Measurements from ENCODE around the gene MAN1B1.
"Not testable (repeated sequence)": the region's sequence is repeated elsewhere in the genome, so short reads cannot be mapped to it uniquely, and the experiment has no call there.

MAN1B1 gene

GRCh38 chr9:137128158-137128861 is 41.5 kb downstream of the MAN1B1 start:
- DNase-seq (ENCODE audit: low spot score): peak; percentile 43

GRCh38 chr9:137128862-137129455 is 42.2 kb downstream of the MAN1B1 start:
- peak; percentile 40 for DNase-seq (ENCODE audit: low spot score)

- peak; percentile 96 for DNase-seq (ENCODE audit: low spot score)
These were observed 42.8 kb downstream of the MAN1B1 start for GRCh38 chr9:137129456-137130175.

GRCh38 chr9:137130176-137130755 is 43.5 kb downstream of the MAN1B1 start:
- no peak for DNase-seq (ENCODE audit: low spot score)

- no peak for DNase-seq (ENCODE audit: low spot score)
These were observed 47.4 kb downstream of the MAN1B1 start for GRCh38 chr9:137134191-137134590.

- not testable (repeated sequence) for DNase-seq (ENCODE audit: low spot score)
These were observed 48.4 kb downstream of the MAN1B1 start for GRCh38 chr9:137135154-137135553.

GRCh38 chr9:137136261-137136880 is 49.6 kb downstream of the MAN1B1 start:
- DNase-seq (ENCODE audit: low spot score): peak; percentile 28

GRCh38 chr9:137136881-137137607 is 50.3 kb downstream of the MAN1B1 start:
- DNase-seq (ENCODE audit: low spot score): no peak

GRCh38 chr9:137138058-137138721 is 51.4 kb downstream of the MAN1B1 start:
- DNase-seq (ENCODE audit: low spot score): no peak

GRCh38 chr9:137138722-137139467 is 52.1 kb downstream of the MAN1B1 start, which contains the start of gene GRIN1:
Gene GRIN1 (plus strand): TSS chr9:137139154. CDS start chr9:137139487, 333 bp downstream.
- no peak for DNase-seq (ENCODE audit: low spot score)

- DNase-seq (ENCODE audit: low spot score): no peak
These were observed 52.8 kb downstream of the MAN1B1 start for GRCh38 chr9:137139468-137140150.

- DNase-seq (ENCODE audit: low spot score): no peak
These were observed 53.6 kb downstream of the MAN1B1 start for GRCh38 chr9:137140151-137141012.

- DNase-seq (ENCODE audit: low spot score): no peak
These were observed 54.4 kb downstream of the MAN1B1 start for GRCh38 chr9:137141050-137141810.

- DNase-seq (ENCODE audit: low spot score): no peak
These were observed 55.5 kb downstream of the MAN1B1 start for GRCh38 chr9:137141976-137142936.

GRCh38 chr9:137143459-137143858 is 56.7 kb downstream of the MAN1B1 start:
- no peak for DNase-seq (ENCODE audit: low spot score)

- no peak for DNase-seq (ENCODE audit: low spot score)
These were observed 59.1 kb downstream of the MAN1B1 start for GRCh38 chr9:137145731-137146526.

All from hematopoietic multipotent progenitor cell treated with erythropoietin and hydrocortisone succinate and interleukin-3 and kit ligand, for 17 days (in vitro differentiated cells).